GM12865 (cell line): Measurements from ENCODE around the gene FAM200A.
A peak's percentile ranks its signal among the peaks of the same experiment; 100 is the strongest.

ENCODE experiments used
- DNase-seq: peaks from one replicate; pipeline ENCODE4 v3.0.0; 2010; ENCODE audit warnings: low read depth
- H3K4me3 ChIP-seq: 2 replicates; pipeline ENCODE4 v1.5.1; 2011; ENCODE audit warnings: mild to moderate bottlenecking, low read depth, low read length, control low read depth
- CTCF ChIP-seq: IDR thresholded peaks from 2 replicates; pipeline ENCODE4 v1.5.1; 2011; ENCODE audit warnings: low read length, control low read depth, low read depth, inconsistent platforms; ENCODE audit not compliant: insufficient read depth; ENCODE audit errors: missing control alignments

FAM200A gene

GRCh38 chr7:99543081-99543671, 8.7 kb downstream of the FAM200A start:
- no peak for DNase-seq
- TF ChIP-seq CTCF: no peak
- no peak overlapping the region for H3K4me3 ChIP-seq

GRCh38 chr7:99541212-99541611, 10.7 kb downstream of the FAM200A start:
- DNase-seq: no peak
- H3K4me3 ChIP-seq: no peak overlapping the region
- no peak for TF ChIP-seq CTCF

- TF ChIP-seq CTCF: no peak
- DNase-seq: no peak
- no peak overlapping the region for H3K4me3 ChIP-seq
These were observed 11.4 kb downstream of the FAM200A start for GRCh38 chr7:99540542-99540941.

- no peak for DNase-seq
- TF ChIP-seq CTCF: no peak
- no peak overlapping the region for H3K4me3 ChIP-seq
These were observed 12.6 kb downstream of the FAM200A start for GRCh38 chr7:99539213-99539811.

GRCh38 chr7:99535667-99536066, 16.2 kb downstream of the FAM200A start:
- H3K4me3 ChIP-seq: no peak overlapping the region
- no peak for TF ChIP-seq CTCF
- DNase-seq: no peak

- no peak overlapping the region for H3K4me3 ChIP-seq
- peak; percentile 12 for DNase-seq
- no peak for TF ChIP-seq CTCF
These were observed 20.6 kb downstream of the FAM200A start for GRCh38 chr7:99531354-99531765.
